NK-92 (cell line): ENCODE data around the gene KRTAP10-4.
"Not testable (repeated sequence)": the region's sequence is repeated elsewhere in the genome, so short reads cannot be mapped to it uniquely, and the experiment has no call there.

Source experiments
- DNase-seq: peaks from one replicate; lab custom pipeline; 2025; ENCODE audit not compliant: unreplicated experiment; lab: John Stamatoyannopoulos, UW

The KRTAP10-4 gene

DNA sequence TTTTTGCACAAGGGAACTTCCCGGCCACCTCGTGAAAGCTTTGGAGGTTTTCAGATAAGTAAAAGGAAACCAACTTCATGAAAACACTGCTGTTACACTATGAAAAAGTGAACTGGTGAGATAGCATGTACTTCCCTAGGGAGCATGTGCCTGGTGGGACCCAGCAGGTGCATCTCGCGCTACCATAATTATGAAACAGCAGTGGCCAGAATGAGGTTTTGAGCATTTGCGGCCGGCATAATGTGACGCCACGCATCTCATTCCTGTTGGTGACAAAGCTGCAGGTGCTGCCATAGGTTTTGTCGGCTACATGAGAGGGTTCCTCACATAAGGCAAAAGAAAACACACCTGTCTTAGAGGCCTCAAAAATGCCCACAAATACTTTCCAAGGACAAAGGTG, 16.6 kb upstream of the KRTAP10-4 start:
- no peak for DNase-seq

DNA sequence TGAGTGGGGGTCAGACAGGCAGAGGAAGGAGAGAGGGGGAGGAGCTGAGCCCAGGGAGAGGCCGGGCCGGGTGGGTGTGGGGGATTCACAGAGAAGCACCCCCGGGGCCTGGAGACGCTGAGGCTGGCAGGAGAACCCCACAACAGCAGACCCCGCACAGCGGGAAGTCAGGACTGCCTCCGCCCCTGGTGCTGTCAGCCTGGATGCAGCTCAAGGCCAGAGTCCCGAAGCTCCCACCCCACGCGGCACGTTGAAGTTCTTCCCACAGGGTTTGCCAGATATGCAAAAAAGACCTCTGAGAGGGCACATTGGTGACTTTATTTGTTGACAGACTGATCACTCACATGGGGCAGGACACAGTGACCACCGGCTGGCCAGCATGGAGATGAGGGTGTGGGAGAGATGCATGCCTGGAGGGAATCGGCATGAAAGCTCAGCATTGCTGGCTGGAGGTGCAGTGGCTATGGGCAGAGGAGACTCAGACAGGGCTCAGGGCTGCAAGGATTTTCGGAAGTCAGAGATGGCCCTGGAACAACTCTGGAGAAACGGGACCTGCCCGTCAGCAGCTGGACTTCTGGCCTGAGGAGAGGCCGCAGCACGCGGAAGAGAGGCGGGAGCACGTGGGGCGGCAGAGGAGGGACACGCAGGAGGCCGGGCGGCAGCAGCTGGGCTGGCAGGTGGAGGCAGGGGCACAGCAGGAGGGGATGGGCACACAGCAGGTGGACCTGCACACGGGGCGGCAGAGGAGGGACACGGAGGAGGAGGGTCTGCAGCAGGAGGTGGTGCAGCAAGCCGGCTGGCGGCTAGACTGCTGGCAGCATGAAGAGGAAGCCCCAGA, 15.8 kb upstream of the KRTAP10-4 start:
- no peak for DNase-seq

DNA sequence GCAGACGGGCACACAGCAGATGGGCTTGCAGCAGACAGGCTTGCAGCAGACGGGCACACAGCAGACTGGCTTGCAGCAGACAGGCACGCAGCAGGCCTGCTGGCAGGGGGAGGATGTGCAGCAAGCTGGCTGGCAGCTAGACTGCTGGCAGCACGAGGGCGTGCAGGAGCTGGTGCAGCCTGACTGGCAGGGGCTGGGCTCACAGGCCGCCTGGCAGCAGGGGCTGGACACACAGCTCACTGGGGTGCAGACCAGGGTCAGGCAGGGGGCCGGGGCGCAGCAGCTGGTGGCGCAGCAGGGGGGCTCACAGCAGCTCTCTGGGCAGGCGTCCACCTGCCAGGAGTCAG, 15.2 kb upstream of the KRTAP10-4 start:
- DNase-seq, result not testable (repeated sequence)

DNA sequence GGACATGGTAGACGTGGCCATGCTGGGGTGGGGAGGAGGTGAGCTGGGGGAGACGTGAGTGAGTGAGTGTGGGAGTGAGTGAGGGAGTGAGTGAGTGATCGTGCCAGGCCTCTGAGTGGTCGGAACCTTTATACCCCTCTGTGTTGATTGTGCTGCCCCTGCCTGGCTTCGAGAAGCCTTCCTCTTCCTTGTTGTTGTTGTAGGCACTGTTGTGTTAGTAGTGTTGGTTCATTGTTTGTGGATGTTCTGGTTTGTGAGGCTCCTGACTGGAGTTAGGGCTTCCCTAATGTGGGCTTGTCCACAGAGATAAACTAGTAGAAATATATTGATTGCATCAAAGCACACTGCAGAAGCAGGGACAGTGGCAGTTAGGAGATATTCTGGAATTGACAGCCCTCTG, 14.8 kb upstream of the KRTAP10-4 start, which contains the start of gene KRTAP10-3:
Gene KRTAP10-3 (minus strand): TSS at position 101 of the 400 bp plus-strand sequence. CDS start 80 bp downstream, at position 21.
- DNase-seq, result no peak

DNA sequence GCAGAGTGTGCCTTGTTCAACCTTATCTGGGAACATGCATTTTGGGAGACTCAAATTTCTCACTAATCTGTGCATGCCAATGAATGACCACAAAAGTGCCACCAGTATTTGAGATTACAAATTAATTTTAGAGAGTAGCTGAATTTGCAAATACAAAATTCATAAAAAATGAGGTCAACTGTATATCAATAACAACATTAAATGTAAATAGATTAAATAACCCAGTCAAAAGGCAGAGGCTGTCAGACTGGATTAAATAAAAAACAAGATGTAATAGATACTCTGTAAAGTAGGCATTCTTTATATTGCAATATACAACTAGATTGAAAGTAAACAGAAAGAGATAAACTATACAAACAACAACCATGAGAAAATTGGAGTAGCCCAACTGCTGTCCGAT, 9.4 kb upstream of the KRTAP10-4 start:
- no peak for DNase-seq

DNA sequence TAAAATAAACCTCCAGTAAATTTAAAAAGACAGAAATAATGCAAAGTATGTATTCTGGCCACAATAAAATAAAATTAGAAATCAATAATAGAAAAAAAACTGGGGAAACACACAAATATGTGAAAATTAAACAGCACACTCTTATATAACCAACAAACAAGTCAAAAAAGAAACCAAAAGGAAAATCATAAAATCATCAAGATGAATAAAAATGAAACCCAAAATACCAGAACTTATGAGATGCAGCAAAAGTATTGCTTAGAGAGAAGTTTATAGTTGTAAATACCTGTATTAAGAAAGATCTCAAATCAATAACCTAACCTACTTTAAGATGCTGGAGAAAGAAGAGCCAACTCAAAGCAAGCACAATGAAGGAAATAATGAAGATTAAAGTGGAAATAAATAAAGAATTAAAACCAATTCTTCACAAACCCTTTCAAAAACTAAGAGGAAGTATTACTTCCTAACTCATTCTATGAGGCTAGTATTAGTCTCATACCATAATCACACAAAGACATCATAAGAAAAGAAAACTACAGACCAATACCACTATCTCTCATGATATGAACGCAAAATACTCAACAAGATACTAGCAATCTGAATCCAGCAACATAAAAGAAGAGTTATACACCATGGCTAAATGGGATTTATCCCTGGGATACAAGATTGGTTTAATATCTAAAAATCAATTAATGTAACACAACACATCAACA, 8.5 kb upstream of the KRTAP10-4 start:
- no peak for DNase-seq

DNA sequence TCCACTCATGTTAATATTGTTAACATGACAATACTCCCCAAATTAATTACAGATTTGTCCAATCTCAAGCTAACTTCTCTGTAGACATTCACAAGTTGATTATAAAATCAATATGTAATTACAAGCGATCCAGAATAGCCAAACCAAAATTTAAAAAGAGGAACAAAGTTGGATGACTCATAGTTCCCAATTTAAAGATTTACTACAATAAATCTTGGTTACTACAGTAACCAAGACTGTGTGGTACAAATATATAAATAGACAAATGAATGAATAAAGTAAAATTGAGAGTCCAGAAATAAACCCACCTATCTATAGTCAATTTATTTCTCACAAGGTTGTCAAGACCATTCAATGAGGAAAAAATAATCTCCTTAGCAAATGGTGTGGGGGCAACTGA, 7.1 kb upstream of the KRTAP10-4 start:
- DNase-seq, result no peak

DNA sequence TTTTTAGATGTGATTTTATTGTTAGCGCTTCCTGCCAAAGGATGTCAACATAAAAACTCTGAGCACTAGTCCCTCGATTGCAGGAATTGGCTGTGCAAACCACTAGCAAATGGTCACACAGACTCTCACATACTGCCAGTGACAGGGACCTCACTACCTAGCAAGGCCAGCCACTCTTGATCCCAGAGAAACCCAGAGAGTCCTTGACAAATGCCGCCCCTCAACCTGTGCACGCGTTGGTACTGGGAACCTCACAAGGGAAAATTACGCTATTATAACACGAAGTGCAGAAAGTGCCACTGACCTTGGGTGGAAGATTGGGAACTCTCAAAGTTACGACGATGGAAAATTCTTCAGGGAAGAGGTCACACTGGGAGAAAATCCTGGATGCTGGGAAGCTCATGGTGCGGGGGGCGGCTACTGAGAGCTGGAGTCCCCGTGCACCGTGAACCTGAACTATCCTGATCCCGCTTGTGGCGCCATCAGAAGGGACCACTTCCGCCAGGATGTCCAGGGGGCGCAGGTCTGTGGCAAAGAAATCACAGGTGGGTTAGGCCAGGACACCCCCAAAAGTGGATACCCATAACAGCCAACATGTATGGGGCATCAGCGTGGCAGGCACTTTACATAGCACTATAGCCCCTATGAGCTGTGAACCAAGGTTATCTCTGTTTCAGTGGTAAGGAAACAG, 5.9 kb upstream of the KRTAP10-4 start:
- DNase-seq, result no peak

GRCh38 chr21:44568261-44568660, 5.3 kb upstream of the KRTAP10-4 start:
- no peak for DNase-seq

- no peak for DNase-seq
Observed at GRCh38 chr21:44568667-44569556, 4.6 kb upstream of the KRTAP10-4 start.

DNA sequence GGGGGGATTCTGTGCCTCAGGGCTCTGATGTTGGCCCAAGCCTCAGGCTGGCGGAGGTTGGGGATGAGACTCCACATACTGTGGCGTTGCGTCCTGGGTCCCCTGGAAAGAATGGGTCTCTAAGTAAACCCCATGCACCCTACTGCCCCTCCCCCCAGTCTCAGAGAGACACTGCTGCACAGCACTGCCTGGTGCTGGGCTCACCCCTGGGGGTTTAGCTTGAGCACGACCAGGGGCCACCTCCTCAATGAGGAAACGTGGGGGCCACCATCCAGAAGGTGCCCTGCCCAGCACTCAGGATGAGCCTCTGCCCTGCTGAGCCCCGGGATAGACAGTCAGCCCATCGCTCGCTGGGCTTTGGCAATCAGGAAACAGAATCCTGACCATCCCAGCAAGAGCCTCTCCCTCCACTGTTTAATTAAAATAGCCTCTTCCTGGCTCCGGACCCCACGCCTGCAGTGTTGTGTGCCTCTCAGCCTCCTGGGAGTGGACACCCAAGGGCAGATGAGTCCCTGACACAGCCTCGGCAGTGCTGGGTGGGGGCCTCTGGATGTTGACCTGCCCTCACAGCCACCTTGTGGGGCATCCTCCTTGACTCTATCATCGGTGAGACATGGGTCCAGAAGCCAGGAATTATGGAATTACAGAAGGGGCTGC, 3.5 kb upstream of the KRTAP10-4 start:
- no peak for DNase-seq

GRCh38 chr21:44571296-44571695, 2.2 kb upstream of the KRTAP10-4 start:
- DNase-seq, result no peak

DNA sequence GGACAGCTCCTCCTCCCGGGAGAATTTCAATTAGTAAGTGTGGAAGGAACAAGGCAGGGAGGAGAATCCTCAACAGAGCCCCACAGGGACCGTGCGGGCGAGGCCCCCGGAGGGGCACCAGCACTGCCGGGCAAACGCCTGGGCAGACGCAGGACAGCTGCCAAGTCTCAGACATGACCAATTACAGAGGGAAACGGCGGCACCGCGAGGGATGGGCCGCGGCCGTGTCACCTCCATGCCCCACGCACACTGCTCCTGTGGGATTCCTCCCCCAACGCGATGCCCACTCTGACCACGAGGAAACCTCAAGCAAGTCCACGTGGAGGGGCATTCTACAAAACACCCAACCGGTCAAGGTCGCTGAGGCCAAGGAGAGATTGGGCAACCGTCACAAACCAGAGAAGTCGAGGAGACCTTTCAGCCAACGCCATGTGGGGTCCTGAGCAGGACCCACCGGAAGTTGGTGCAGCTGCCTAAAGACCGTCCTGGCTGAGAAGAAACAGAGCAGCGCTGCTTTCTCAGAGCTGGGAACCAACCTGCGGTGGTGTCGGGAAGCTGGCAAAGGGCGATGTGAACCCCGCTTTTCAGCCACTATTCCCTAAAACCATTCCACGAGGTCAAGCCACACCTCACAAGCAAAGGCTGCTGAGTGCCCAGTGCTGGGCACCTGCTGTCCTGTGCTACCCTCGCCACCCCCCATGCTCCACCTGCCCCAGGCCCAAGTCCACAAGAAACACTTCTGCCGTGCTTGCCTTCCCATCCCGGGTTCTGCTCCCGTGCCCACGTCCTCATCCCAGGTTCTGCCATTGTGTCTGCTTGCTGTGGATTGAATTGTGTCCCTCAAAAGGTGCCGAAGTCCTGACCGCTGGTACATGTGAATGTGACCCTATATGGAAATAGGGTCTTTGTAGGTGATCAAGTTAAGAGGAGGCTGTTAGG, 1.4 kb upstream of the KRTAP10-4 start:
- no peak for DNase-seq

- no peak for DNase-seq
Observed at GRCh38 chr21:44572959-44573583, 458 bp upstream of the KRTAP10-4 start.

DNA sequence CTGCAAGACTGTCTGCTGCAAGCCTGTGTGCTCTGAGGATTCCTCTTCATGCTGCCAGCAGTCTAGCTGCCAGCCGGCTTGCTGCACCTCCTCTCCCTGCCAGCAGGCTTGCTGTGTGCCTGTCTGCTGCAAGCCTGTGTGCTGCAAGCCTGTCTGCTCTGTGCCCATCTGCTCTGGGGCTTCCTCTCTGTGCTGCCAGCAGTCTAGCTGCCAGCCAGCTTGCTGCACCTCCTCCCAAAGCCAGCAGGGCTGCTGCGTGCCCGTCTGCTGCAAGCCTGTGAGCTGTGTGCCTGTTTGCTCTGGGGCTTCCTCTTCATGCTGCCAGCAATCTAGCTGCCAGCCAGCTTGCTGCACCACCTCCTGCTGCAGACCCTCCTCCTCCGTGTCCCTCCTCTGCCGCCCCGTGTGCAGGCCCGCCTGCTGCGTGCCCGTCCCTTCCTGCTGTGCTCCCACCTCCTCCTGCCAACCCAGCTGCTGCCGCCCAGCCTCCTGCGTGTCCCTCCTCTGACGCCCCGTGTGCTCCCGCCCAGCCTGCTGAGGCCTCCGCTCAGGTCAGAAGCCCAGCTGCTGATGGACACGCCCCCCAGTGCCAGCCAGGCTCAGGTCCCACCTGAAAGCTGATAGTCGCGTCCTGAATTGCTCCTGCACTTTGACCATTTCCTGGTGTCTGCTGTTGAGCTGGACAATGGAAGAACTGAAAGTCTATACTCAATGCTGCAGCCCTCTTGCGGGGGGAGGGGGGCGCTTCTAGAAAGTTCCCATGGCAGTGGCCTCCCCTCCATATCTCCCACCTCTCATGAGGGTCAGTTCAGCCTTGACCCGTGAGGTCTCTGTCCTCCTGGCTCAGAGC, 1.2 kb downstream of the KRTAP10-4 start:
- no peak for DNase-seq

DNA sequence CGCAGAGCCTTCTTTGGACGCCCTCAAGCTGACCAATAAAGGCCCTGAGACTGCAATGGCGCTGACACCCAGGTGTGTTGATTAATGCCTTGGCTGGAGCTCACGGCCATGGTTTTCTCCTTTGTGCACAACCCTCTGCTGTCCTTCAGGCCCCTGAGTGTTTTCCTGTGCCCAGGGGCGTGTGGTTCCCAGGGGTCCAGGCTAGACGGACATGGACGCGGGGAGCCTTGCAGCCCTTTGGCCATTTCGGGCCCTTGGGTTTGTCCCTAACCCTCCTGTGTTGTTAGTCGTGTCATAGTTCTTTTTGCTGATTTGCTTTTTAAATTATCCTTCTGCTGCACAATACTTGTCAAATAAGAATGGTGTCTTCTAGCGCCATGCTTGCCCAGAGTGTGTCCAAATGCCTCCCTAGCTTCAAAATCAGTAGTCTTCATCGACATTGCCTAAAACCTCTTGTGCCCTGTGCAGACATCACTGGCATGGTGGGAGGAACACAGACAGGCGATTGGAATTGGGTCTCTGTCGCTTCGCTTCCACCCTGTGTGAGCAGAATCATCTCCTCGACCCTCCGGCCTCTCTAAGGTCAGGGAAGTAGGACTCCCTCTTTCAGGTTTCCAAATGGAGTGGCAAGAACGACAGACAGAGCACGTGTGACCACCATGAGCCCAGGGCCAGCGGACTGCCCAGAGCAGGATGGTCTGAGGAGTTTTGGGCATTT, 1.9 kb downstream of the KRTAP10-4 start:
- DNase-seq, result no peak

- no peak for DNase-seq
Observed at GRCh38 chr21:44576025-44576420, 2.5 kb downstream of the KRTAP10-4 start.
